ENCODE measurements around the gene MTX2.

MTX2 gene

DNA sequence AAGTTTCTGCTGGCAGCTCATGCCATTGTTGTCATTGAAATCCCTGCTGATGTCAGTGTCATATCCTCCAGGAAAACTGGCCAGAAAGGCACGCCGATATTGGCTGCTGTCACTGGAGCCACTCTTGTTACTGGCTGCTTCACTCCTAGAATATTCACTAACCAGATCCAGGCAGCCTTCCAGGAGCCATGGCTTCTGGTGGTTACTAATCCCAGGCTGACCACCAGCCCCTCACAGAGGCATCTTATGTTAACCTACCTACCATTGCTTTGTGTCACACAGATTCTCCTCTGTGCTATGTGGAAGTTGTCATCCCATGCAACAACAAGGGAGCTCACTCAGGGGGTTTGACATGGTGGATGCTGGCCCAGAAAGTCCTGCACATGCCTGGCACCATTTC is 27.0 kb upstream of the MTX2 start:
- TF ChIP-seq, protein P1, sequence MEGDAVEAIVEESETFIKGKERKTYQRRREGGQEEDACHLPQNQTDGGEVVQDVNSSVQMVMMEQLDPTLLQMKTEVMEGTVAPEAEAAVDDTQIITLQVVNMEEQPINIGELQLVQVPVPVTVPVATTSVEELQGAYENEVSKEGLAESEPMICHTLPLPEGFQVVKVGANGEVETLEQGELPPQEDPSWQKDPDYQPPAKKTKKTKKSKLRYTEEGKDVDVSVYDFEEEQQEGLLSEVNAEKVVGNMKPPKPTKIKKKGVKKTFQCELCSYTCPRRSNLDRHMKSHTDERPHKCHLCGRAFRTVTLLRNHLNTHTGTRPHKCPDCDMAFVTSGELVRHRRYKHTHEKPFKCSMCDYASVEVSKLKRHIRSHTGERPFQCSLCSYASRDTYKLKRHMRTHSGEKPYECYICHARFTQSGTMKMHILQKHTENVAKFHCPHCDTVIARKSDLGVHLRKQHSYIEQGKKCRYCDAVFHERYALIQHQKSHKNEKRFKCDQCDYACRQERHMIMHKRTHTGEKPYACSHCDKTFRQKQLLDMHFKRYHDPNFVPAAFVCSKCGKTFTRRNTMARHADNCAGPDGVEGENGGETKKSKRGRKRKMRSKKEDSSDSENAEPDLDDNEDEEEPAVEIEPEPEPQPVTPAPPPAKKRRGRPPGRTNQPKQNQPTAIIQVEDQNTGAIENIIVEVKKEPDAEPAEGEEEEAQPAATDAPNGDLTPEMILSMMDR (IDR thresholded peaks at IDR 0.05; ENCODE audit: extremely low read depth, missing control alignments), result no peak
- no peak for DNase-seq (ENCODE audit: low spot score)

DNA sequence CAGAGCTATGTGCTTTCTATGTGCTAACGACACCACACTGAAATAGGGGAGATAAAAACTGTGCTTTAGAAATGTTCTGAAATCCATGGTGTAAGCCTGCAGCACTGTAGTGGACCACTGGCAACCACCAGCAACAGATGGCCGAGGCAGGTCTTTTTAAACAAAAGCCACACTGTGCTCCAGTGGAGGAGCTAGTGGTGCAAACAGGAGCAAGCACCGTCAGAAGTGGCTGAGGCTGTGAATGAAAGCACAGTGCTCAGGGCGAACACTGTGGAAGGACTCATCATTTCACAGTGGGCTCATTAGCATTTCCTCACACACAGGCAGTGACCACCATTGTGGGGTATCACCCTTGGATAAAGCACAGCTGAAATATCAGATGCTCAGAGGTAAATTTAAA is 22.9 kb upstream of the MTX2 start:
- no peak for DNase-seq (ENCODE audit: low spot score)
- TF ChIP-seq, protein P1 (IDR thresholded peaks at IDR 0.05; ENCODE audit: extremely low read depth, missing control alignments), result no peak

DNA sequence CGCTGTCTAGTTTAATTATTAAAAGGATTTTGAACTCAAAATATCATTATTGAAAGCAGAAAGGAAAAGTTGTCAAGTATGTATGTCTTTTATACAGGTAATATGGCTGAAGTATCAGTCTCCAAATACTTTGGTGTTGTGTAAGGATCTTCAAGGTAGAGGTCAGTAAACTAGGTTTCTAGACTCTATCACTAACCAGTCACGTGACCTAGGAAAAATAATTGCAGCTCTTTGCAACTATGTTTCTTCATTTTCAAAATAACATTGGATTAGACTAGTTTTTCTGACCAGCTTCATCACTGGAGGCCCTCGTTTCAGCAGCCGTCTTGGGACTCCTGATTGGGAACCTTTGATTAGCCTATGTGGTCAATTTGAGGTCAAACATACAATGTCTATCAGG is 21.4 kb upstream of the MTX2 start:
- TF ChIP-seq, protein P1 (IDR thresholded peaks at IDR 0.05; ENCODE audit: extremely low read depth, missing control alignments), result no peak
- no peak for DNase-seq (ENCODE audit: low spot score)

DNA sequence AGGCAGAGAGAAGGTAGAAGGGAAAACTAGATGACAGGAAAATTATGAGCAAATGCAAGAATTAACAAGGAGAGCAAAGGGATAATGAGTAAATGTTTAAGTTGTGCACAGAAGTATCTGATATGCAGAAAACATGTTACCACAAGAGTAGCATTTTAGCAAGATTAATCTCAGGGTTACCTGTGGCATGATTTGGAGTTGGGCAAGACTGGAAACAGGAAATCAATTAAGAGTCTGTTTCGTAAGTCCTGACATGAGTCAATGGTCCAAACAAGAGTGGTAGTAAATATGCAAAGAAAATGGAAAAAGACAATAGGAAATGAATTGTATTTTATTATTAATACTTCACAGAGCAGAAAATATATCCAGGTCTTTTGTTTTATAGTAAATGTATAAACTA is 17.3 kb upstream of the MTX2 start:
- DNase-seq (ENCODE audit: low spot score), result no peak

DNA sequence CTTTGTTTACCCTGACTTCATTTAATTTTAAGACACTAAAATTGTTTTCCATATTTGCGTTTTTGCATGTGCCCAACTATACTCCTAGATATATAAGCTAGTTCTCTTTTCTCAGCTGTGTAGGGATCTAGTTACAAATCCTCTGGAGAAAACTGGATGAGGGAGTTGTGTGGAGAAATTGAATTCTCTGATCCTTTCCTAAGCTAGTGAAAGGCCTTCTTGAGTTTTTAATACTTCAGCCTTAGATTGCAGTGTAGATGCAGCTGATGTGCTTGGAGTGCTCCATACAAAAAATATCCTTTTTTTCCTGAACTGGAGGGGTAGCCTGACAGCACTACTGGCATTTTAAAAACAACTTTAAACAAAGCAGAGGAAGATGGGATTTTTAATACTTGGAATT is 8.6 kb upstream of the MTX2 start:
- TF ChIP-seq, protein P1 (IDR thresholded peaks at IDR 0.05; ENCODE audit: extremely low read depth, missing control alignments), result no peak
- DNase-seq (ENCODE audit: low spot score), result no peak

More for the DNA sequence above, 17.3 kb upstream of the MTX2 start:
- TF ChIP-seq, protein P1 (IDR thresholded peaks at IDR 0.05; ENCODE audit: extremely low read depth, missing control alignments), result no peak

DNA sequence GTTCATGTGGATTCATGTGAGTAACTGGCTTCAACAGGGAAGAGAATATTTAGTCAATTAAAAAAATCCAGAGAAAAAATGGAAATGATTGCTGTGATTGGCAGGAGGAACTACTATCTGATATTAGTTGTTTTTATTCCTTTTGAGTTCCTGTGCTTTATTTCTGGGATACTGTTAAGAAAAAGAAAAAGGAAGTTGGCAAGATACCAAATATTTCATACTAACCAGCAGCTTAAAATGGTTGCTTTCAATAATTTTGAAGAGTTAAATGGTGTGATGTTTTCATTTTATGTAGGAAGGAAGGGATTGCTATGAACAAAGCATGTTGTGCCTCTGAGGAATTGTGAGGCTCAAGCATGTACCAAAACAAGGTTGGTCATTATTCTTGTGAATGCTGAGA is 8.1 kb upstream of the MTX2 start:
- TF ChIP-seq, protein P1 (IDR thresholded peaks at IDR 0.05; ENCODE audit: extremely low read depth, missing control alignments), result no peak
- no peak for DNase-seq (ENCODE audit: low spot score)

DNA sequence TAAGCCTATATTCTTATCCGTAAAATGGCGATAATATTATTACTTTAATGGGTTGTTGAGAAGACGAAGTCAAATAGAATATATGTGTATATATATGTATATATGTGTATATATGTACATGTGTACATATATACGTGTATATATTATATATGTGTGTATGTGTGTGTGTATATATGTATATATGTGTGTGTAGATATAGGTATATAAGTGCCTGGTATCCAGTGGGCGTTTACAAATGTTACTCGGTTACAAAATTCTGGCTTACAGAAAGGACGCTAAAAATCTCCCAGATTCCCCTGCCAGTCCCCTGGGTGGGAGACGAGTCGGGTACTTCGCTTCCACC is 295 bp upstream of the MTX2 start:
- DNase-seq (ENCODE audit: low spot score), result no peak
- TF ChIP-seq, protein P1 (IDR thresholded peaks at IDR 0.05; ENCODE audit: extremely low read depth, missing control alignments), result no peak
